Spleen (tissue), 7 donors: ENCODE results near the gene FBRS.

Source experiments
- POLR2A ChIP-seq, 3 donors: fragments of 450-650 bp; IDR thresholded peaks; one replicate each; pipeline ENCODE4 v1.5.1; 2017; ENCODE audit warnings: antibody characterized with exemption in 3 of 3, mild to moderate bottlenecking in 1 of 3
- POLR2AphosphoS5 ChIP-seq, 3 donors: sonication (generic); formaldehyde crosslinking; IDR thresholded peaks; one replicate each; pipeline ENCODE4 v1.5.1; 2017; ENCODE audit warnings: antibody characterized with exemption in 3 of 3
- TF ChIP-seq, protein P1 (sequence below), 11 experiments: fragments of 200-600 bp in 7 of 11; fragments of 450-650 bp in 4 of 11; sonication (generic) in 4 of 11; IDR thresholded peaks in 8 of 11; conservative IDR thresholded peaks in 3 of 11; 1 replicate in 7 of 11; 2 replicates in 4 of 11; pipeline versions ENCODE4 v1.4.0 to v1.8.0; 2016 to 2021; ENCODE audit warnings: antibody characterized with exemption in 11 of 11, inconsistent platforms in 4 of 11, mild to moderate bottlenecking in 1 of 11
- donor health status: DM: no; HTN: no; CAD: no; lungs with moderate emphysema.
- donor health status: DM: no; HTN: no; CAD: no.
- donor health status: DM: no; HTN: no; CAD: no.

DNA sequence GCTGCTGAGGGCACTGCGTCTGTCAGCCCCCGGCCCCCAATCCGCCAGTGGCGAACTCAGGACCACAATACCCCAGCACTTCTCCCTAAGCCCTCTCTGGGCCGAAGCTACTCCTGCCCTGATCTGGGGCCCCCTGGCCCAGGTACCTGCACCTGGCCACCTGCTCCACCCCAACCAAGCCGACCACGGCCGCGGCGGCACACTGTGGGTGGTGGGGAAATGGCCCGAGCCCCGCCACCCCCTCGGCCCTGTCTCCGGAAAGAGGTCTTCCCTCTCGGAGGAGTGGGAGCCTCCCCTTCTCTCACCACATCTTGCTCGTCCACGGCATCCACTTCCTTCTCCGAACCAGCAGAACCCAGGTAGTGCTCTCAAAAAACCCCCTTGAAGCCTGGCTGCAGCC, 3.4 kb upstream of the FBRS start:
- TF ChIP-seq POLR2A (IDR thresholded peaks at IDR 0.05) (no peak), POLR2AphosphoS5 (IDR thresholded peaks at IDR 0.05) (peak in 1 of 3 donors; percentile 34)
- TF ChIP-seq, protein P1, sequence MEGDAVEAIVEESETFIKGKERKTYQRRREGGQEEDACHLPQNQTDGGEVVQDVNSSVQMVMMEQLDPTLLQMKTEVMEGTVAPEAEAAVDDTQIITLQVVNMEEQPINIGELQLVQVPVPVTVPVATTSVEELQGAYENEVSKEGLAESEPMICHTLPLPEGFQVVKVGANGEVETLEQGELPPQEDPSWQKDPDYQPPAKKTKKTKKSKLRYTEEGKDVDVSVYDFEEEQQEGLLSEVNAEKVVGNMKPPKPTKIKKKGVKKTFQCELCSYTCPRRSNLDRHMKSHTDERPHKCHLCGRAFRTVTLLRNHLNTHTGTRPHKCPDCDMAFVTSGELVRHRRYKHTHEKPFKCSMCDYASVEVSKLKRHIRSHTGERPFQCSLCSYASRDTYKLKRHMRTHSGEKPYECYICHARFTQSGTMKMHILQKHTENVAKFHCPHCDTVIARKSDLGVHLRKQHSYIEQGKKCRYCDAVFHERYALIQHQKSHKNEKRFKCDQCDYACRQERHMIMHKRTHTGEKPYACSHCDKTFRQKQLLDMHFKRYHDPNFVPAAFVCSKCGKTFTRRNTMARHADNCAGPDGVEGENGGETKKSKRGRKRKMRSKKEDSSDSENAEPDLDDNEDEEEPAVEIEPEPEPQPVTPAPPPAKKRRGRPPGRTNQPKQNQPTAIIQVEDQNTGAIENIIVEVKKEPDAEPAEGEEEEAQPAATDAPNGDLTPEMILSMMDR (IDR thresholded peaks at IDR 0.05 in 8 of 11, conservative IDR thresholded peaks at IDR 0.05 in 3 of 11) = no peak
